ENCODE data around the gene LRIG2. TPM values are rescaled to one million over a fixed set of nuclear protein-coding genes. Genes with fewer than 3 reads are reported as not detected.

LRIG2 gene
- total and polyA plus RNA-seq, 12 donors: 3.0 to 11.3 (median 8.3) TPM

DNA sequence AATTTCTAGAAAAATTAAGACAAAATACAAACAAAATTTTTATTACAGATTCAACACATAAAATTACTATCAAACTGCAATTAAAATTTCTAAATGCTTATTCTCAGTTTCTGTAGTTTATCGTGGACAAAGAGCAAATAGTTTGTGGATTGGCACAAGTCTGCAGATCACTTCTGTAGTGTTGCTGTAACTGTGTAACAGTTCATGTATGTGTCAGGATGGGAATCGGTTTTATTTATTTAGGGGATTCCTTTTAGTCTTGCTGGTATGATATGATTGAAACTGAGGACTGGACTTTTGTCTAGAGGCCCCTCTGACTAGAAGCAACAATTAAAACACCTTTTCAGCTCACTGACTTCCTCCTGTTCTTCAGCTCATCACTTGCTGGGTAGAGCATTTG is 60.8 kb downstream of the LRIG2 start:
- H3K27ac ChIP-seq: no peak overlapping the region
- H3K4me3 ChIP-seq: no peak overlapping the region
- no peaks in the 10 kb centered on the region for H3K9me3 ChIP-seq
- H3K27me3 ChIP-seq: no peaks in the 10 kb centered on the region
- WGBS, 2 donors: 75 to 78% methylated on average over 2 of the region's 2 CpGs
- peaks cover 0 to 13% (median 0%) of the 10 kb centered on the region in 9 donors for H3K36me3 ChIP-seq
- DNase-seq: no peak
- no peak for ATAC-seq
- TF ChIP-seq, protein P1, sequence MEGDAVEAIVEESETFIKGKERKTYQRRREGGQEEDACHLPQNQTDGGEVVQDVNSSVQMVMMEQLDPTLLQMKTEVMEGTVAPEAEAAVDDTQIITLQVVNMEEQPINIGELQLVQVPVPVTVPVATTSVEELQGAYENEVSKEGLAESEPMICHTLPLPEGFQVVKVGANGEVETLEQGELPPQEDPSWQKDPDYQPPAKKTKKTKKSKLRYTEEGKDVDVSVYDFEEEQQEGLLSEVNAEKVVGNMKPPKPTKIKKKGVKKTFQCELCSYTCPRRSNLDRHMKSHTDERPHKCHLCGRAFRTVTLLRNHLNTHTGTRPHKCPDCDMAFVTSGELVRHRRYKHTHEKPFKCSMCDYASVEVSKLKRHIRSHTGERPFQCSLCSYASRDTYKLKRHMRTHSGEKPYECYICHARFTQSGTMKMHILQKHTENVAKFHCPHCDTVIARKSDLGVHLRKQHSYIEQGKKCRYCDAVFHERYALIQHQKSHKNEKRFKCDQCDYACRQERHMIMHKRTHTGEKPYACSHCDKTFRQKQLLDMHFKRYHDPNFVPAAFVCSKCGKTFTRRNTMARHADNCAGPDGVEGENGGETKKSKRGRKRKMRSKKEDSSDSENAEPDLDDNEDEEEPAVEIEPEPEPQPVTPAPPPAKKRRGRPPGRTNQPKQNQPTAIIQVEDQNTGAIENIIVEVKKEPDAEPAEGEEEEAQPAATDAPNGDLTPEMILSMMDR (IDR thresholded peaks at IDR 0.05): no peak
- intact Hi-C loops (cut with DNase I): loop anchor here in 1 of 10 donors (10.0 kb wide), 1 partner anchor 321 kb away; no protein-coding TSS in a partner anchor
- H3K4me1 ChIP-seq: peaks cover 0 to 8% (median 0%) of the 10 kb centered on the region in 9 donors

- TF ChIP-seq, protein P1 (IDR thresholded peaks at IDR 0.05): no peak
- Histone ChIP-seq H3K4me1 (peaks cover 0 to 10% (median 0%) of the 10 kb centered on the region in 9 donors), H3K9me3 (no peaks in the 10 kb centered on the region), H3K36me3 (peaks cover 0 to 6% (median 0%) of the 10 kb centered on the region in 9 donors), H3K27ac (no peak overlapping the region), H3K4me3 (no peak overlapping the region), H3K27me3 (no peaks in the 10 kb centered on the region)
- DNase-seq (no peak), ATAC-seq (no peak)
- intact Hi-C loops (cut with DNase I): loop anchor here in 1 of 10 donors (10.0 kb wide), 1 partner anchor 319 kb away; no protein-coding TSS in a partner anchor
- 89 to 90% methylated on average over 1 of the region's 1 CpG for WGBS, 2 donors
Measured at GRCh38 chr1:113135460-113135859, 62.5 kb downstream of the LRIG2 start.

GRCh38 chr1:113136476-113136875 is 63.5 kb downstream of the LRIG2 start:
- Histone ChIP-seq H3K4me1 (peaks cover 0 to 20% (median 9%) of the 10 kb centered on the region in 9 donors), H3K4me3 (no peak overlapping the region), H3K27me3 (no peaks in the 10 kb centered on the region), H3K36me3 (peaks cover 0 to 6% (median 0%) of the 10 kb centered on the region in 9 donors), H3K9me3 (no peaks in the 10 kb centered on the region), H3K27ac (no peak overlapping the region)
- intact Hi-C loops (cut with DNase I): loop anchor here in 1 of 10 donors (10.0 kb wide), 1 partner anchor 318 kb away; no protein-coding TSS in a partner anchor
- DNase-seq: no peak
- 75 to 78% methylated on average over 1 of the region's 1 CpG for WGBS, 2 donors
- ATAC-seq: no peak
- TF ChIP-seq, protein P1 (IDR thresholded peaks at IDR 0.05): no peak

GRCh38 chr1:113137563-113137962 is 64.6 kb downstream of the LRIG2 start:
- TF ChIP-seq, protein P1 (IDR thresholded peaks at IDR 0.05): no peak
- WGBS, 2 donors: 78 to 82% methylated on average over 3 of the region's 3 CpGs
- ATAC-seq (no peak), DNase-seq (no peak)
- Histone ChIP-seq H3K27me3 (no peaks in the 10 kb centered on the region), H3K9me3 (no peaks in the 10 kb centered on the region), H3K36me3 (peaks cover 0 to 5% (median 0%) of the 10 kb centered on the region in 9 donors), H3K27ac (no peak overlapping the region), H3K4me1 (peaks cover 0 to 28% (median 19%) of the 10 kb centered on the region in 9 donors), H3K4me3 (no peak overlapping the region)
- intact Hi-C loops (cut with DNase I): loop anchor here in 1 of 10 donors (10.0 kb wide), 1 partner anchor 317 kb away; no protein-coding TSS in a partner anchor
